ENCODE data around the gene MINDY4.

The MINDY4 gene

DNA sequence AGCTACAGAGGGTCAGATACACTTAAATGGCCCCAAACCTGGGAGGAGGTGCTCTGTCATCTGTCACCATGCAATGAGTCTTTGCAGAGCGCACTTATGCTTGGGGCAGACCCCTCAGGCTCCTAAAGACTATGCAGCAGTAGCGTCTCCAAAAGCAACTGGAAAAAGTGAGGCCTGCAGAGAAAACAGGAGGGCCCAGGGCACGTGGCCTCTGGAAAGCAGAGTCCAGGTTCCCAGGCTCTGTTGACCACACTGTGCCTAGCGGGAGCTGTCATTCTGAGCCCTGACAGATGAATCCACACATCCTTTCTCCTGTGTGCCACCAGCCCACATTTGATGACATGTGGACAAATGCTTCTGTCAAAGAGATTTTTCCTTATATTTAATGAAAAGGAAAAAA is 66.4 kb downstream of the MINDY4 start:
- no peak for DNase-seq

DNA sequence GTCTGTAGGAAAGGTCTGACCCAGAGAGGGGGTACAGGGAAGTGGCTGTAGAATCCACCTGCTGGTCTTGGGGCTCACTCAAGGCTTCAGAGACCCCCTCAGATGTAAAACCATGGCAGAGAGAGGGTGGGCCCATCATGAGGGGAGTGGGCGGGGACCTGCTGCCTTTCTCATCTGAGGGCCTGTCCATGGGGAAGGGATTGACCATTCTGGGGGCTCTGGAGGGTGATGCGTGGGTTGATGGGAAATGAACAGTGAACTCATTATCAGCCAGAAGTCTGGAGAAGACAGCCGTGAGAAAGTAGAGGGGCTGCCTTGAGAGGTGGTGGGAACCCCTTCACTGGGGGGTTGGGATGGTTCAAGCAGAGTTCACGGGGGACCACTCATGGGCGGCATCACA is 66.8 kb downstream of the MINDY4 start:
- DNase-seq, result no peak

DNA sequence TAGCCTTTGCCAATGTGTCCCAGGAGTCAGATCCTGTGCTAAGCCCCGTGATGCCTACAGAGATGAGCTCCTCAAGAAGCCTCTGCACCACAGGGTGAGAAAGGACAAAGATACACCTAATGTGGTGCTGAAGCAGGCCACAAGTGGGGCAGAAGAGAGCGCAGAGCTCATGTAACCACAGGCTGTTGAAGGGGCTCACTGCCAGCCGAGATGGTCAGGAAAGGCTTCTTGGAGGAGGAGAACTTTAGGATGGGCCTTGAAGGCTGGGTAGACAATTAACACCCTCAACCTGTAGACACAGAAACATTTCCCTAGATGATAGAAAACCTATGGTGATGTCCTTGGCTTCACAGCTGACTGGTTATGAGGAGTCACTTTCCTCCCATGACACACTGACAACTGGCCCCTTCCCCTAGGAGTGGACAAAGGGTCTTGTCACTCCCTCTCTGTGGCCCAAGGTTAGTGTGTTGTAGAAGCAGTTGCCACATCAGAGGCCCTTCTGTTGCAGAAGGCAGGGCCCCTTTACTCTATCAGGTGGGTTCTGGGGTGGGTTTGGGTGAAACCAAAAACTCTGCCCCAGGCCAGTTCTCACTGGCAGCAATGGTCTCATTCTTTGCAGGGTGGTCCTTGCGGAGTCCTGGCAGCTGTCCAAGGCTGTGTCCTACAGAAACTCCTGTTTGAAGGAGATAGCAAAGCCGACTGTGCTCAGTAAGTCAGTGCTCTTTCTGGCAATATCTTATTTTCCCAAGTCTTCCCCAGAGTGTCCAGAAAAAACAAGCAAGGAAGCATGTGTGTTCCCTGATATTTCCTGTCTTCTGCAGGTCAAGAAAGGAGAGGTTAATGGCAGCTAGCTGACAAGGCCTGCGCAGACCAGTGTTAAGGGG is 69.2 kb downstream of the MINDY4 start:
- DNase-seq, result no peak

DNA sequence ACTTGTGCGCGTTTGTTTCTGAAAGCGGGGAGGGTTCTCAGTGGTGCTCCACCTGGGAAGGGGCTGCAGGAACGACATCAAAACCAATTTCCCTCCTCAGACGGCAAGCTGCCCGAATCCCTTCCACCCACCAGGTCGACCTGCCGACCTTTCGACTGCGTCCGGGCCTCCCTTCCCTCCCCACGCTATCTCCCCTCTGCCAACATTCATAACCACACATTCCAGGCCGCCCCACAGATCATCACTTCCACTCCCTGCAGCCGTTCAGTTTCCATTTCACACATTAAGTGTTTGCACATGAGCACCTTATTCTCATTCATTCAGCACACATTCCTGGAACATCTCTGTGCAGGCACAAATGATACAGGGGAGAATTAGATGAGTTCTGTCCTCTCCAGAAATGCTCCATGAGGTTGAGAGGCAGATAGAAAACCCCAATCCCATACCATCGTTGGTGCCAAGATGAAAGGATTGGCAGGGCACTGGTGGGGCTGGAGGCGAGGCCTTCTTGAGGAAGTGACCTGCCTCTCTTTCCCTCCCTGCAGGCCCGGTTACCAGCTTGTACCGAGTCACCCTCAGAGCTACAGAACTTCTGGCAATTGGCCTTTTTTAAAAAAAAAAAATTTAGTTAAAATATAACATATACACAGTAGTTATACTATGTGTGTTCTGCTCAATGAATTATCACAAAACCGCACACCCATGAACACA is 70.0 kb downstream of the MINDY4 start:
- no peak for DNase-seq

DNA sequence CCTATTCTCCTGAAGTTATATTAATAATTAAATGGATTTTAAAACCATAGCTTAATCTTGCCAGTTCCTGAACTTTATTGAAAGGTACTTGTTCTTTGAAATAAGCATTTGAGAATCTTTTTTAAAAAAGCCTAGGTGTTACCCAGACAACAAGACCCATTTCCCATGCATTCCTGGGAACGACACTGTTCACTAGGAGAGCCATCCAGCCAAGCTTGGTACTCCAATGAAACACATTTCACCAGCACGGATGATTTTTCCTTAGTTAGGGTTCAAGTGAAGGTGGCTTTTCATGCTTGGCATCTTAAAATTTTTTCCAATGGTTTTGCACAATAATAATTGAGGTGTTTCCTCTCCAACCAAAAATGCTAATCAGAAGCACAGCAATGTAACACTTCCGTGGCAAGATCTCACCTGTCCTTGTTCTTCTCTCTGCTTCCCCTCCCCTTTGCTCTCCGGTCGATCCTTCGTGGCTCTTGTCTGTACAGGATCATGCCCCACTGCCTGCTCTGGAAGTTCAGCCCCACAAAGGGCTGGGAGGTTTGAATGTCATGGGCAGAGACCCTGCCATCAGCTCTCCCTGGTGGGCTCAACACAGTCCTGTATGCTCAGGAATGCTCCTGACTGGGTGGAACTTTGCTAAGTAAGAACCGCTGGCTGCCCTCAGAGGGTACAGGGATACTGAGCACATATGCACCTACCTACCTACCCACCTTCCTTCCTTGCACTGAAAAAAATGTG is 70.8 kb downstream of the MINDY4 start:
- DNase-seq, result no peak

DNA sequence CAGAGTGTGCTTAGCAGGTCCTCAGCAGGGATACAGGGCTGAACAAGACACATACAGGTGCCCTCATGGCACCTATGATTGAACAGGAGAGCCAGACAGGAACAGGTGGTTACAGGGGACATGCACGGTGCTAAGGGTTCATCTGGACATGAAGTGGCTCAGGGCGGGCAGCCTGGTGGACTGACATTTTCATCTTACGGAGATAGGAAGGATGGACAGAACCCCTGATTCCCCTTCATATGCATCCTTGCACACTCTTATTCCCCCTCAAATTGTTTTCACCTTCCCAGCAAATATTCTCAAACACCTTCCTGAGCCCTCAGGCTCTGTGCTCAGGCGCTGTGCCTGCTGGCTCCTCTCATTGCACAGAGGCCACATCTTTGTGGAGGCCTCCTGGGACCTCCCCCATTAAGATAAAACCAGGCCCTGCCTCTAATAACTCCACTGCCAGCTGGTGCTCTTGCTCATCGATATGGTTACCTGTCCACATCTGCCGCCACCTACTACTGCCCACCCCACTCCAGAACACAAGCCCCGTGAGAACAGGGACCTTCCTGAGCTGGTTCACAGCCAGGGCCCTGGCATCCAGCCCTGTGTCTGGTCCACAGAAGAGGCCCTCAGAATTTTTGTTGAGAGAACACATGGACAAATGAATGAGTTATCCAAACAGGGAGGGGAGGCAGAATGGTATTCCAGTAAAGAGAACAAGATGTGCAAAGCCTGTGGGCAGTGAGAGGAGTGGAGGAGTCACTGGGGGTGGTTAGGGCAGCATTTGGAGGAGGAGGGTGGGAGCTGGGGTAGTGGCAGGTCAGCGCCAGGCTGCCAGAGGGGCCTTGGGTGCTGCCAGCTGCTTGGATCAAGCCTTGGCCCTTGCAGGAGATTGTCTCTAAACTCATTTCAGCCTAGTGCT is 71.6 kb downstream of the MINDY4 start:
- DNase-seq, result no peak

DNA sequence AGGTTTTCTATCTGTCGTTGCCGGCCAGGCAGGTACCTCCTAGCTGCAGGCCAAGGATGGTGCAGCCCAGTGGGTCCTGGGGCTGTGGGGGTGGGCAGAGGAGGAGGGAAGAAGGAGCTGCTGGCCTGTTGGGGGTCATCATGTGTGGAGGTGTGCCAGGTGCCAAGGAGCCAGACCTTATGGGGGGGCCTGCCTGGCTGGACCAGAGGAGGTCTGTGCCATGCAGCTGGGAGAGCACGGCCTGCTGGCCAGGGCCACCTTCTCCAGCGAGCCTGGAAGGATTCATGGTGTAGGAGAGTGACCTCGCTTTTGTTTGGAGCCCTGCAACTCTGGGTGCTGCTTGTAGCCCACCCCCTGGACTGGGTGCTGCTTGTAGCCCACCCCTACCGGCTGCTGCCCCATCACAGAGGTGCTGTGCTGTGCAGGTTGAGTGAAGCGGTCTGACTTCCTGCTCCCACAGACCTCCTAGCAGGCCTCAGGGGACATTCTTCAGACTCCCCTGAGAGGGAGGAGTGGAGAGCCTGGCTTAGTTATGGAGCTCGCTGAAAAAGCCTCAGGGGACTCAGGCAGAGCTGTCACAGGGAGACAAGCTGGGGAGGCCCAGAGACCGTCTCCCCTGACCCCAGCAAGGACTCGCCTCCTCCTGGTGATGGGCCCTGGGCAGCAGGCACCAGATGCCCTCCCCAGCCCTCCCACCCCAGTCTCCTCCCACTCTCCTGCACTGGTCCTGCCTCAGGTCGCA is 72.7 kb downstream of the MINDY4 start:
- no peak for DNase-seq

DNA sequence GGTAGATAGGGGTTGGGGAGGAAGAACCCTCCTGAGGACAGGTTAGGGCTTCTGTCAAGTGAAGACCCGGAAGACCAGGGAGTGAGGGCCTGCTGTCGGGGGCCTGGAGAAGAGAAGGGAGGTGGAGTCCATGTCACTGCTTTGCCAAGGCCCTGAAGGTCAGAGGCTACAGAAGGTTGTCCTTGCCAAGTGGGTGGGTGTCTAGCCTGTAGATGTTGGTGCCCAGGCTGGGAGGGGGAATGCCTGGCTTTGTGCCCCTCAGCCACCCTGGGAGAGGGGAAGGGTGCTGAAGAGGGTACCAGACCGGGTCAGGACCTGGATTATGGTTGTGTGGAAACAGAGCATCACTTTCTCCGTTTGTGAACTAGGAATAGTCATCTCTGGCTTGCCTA is 73.3 kb downstream of the MINDY4 start:
- no peak for DNase-seq

DNA sequence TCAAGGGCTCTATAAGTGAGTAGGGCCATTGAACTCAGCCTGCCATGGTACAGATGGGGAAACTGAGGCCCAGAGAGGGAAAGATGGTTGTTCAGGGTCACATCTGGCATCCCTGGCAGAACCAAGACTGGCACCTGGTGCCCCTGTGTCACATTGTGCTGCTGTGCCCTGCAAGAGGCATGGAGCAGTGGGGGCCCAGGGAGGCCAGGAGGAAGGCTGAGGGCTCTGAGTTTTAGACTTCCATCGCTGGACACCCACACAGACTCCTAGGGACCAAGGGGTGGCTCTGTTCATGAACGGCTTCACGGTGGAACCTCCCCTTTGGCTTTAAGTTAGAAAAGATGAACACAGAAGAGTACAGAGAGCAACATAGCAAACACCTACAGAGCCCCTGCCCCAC is 73.7 kb downstream of the MINDY4 start:
- DNase-seq, result no peak

DNA sequence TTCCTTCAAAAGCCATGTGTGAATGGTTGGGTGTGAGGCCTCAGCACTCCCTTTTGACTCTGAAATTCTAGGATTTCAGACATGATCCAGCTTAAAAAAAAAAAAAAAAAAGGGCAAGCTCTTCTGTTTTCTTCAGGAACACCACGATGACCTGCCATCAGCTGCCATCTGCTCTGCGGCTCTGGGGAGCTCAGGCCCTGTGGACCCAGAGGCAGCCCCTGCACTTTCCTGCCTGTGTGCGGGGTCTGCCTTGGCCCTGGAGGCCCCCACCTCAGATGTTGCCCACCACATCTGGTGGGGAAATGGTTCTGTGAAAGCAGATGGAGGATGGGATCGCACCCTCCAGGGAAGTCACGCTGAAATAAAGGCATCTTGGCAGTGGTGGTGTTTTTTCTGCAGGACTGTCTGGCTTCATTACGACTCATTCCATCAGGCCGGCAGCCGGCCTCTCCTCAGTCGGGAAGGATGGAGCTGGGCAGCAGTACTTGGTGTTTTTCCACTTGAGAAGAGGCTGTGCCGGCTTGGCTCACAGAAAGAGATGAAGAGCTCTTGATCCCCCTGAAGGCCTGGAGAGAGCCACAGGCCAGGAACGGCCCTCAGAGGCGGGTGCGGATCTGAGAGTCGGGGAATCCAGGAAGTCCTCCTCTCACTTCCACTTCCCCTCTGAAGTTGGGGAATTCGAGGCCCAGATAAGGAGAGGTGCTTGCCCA is 74.4 kb downstream of the MINDY4 start:
- no peak for DNase-seq

DNA sequence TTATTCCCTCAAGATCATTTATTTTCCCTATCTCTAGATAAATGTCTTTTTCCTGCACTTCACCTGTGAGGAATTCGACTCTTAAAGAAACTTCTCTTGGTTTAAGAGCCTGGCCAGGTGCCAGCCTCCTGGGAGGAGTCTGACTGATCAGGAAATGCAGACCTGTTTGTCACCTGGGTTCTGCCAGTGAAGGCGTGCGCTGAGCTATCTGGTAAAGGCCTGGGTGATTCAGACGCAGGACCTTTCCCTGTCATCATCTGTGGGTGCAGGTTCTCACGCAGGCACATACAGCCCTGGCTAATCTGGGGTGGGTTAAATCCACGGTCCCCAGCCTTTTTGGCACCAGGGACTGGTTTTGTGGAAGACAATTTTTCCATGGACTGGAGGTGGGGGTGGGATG is 75.2 kb downstream of the MINDY4 start:
- DNase-seq, result no peak

DNA sequence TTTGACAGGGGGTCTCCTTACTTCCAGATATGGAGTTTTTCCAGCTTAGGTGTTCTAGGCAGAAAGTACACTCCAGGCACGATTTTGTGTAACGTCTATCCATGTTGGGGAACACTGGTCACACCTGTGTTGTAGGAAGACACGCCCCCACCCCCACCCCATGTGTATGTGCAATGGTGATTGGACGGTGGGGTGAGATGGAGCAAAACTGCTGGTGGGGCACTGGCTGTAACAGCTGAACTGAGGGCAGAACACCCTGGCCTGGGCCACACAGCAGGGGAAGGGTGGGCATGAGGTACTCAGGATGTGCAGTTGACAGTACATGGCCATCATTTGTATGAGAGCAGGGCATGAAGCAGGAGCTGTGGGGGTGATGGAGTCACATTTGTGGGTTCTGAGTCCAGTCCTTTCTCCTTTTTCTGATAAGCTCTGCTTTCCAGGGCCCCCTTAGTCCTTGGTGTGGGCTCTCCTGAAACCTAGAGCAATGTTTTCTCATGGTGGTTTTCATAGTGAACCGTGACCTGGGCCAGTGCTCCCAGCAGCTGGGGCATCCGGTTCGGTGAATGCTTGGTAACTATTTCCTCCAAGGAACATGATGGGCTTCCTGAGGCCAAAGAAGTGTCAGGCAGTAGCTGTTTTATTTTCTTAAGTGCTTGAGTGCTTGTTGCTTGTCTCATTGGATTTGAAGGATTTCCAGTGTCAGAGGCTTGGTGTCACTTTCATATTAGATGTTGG is 77.1 kb downstream of the MINDY4 start:
- no peak for DNase-seq

DNA sequence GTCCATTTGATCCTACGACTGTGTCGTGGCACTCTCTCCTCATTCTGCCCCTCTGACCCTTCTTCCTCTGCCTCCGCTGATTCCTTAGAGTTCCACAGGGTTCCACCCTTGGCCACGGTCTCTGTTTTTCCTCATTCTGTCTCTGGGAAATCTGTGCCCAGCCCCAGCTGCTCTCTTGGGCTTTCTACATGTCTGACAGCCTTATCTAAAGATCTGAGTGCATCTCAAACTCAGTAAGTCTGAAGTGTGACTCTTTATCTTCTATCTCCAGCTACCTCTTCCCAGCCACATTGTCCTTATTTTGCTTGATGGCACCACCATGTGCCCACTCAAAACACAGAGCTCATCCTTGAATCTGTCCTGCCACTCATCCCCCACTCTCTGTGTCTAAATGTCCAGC is 78.3 kb downstream of the MINDY4 start:
- DNase-seq, result no peak

DNA sequence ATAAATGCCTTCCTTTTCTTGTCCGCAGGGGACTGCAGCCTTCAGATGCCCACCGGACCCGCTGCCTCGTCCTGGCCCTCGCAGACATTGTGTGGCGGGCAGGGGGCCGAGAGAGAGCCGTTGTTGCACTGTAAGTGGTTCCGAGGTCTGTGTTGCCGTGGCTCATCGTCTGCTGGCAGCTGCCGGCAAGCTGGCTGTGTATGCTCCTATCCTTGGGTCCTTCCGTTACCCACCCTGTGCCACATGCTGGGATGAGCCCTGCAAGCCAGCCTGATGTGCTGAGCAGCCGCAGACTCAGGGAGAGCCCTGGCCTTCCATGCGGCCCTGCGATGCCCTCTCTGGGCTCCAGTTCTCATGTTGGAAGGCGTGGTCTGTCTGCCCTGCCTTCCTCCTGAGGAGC is 79.2 kb downstream of the MINDY4 start:
- DNase-seq, result no peak

DNA sequence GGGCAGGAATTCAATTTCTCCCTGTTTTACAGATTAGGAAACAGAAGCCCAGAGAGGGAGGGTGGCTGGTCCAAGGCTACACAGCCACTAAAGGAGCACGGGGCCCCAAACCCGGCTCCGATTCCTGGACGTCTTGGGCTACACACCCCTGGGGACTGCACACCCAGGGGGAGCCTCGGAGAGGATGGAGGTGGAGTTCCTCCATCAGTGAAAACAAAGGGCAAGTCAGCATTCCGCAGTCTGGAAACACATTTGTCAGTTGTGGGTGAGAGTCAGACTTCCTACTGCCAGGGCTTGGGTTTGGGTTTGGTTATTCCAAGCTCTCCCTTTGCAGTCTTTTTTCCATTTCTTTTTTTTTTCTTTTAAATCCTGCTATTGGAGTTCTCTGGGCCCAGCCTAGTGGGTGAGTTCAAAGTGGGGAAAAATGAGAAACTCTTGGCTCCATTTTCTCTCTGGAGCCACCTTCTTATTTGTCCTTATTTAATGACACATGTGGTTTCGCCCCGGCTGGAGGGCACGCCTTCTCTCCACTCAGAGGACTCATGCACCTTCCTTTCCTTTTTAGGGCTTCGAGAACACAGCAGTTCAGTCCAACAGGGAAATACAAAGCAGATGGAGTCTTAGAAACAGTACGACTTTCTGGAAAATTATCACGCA is 80.6 kb downstream of the MINDY4 start:
- DNase-seq, result no peak

DNA sequence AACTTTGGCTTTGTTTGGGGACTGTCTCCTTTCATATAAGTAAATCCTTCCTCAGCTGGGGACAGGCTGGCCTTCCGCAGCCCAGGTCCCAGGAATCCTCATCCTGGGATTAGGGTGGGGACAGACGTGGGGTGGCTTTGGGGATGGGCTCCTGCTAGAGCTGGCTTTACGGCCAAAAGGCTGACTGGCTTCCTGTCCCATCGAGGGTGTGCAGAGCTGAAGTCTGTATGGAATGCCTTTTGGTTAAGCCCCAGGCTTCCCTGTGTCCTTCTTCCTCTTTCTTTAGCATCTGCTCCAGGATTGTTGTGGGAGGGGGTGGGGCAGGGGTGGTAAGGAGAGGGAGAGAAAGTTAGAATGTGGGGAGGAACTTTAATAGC is 81.1 kb downstream of the MINDY4 start:
- DNase-seq, result no peak

DNA sequence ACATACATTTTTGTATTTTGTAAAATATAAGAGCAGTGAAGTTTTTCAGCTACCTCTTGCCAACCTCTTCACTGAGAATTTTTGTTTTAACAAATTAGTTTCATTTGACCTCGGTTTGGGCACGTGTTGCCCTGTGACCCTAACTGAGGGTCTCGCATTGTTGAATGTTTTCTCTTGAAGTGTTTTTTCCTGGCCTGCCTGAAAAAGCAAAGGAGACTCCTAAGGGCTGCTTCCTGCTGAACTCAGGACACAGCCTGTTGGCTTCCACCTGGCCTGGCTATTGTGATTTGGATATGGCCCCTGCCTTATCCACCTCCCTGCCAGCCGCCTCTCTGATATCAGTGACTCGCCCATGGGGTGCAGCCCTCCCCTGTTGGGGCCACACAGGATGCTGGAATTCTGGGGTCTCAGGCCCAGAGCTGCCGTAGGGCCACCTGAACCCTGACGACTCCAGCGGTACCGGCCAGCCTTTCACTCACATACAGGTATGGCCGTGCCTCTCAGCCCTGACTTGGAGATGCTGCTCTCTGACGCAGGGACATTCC is 81.6 kb downstream of the MINDY4 start:
- DNase-seq, result no peak

DNA sequence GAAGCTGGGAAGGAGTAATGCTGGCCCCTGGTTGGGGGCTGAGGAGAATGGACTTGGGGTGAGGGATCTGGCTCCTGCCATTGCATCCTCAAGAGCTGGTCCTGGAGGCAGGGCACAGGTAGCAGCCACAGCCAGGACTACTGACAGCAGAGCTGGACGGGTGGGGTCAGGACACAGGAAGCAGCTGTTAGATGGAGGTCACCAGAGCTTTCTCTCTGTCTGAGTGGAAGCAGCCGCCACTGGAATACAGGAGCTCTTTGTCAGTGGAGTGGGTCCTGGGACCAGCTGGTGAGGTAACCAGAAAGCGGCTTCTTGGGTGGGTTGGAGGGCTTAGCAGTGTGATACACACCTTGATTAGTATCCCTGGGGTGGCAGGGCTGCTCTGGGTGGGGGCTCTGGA is 82.4 kb downstream of the MINDY4 start:
- DNase-seq, result no peak

DNA sequence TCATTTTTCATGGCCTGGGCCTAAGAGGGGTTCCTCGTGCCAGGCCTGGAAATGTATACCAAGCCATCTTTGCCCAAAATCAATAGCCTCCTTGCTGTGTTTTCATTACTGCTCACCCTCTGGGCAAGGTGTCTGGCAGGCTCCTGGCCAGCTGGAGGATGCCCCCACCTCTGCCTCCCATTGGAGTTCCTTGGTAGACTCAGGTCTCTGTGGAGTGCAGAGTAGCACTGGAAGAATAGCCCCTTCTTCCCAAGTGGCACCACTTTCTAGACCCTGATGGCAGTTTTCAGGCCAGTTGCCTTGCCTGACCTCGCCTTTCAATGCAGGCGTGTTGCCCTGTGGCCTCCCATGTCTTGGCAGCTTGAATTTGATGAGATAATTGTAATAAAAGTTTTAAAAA is 84.7 kb downstream of the MINDY4 start:
- no peak for DNase-seq

DNA sequence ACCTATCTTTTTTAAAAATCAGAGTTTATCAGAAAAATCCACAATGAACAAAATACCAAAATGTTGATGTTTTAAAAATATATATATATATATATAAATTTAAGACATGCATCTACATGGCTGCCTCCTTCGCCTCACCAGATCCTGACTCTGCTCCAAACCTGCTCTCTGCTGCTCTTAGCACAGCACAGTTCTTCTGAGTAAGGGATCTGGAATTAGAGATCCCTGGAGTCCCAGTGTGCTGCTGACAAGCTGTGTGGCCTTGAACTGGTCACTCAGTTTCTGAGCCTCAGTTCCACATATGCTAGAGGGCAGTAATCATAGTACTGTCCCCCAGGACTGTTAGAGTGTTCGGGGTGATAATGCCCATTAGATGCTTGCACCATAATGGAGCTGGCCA is 87.4 kb downstream of the MINDY4 start:
- no peak for DNase-seq

Data from activated gamma-delta T cell (primary cell).